Lung microvascular endothelial cell (primary cell): ENCODE data around the gene CEP20. TPM values are rescaled to one million over a fixed set of nuclear protein-coding genes. Genes with fewer than 3 reads are reported as not detected.

Experiments used
- DNase-seq, 2 donors: peaks; one replicate each; pipeline versions ENCODE4 v3.0.0 to v3.0.0-alpha.2; 2010; ENCODE audit warnings: low read depth in 2 of 2
- total RNA-seq: library from RNA; depleted of rRNA; stranded (reverse); fragments of >200 nt; gene quantifications from 2 replicates; pipeline ENCODE4 v1.2.1, GENCODE V29; 2014

The CEP20 gene
- total RNA-seq, 1 donor from 2014 or later, result 18.1 TPM

GRCh38 chr16:15898654-15899053 lies 10.3 kb upstream of the CEP20 start:
- DNase-seq, result no peak

- no peak for DNase-seq
These were observed 9.4 kb upstream of the CEP20 start for GRCh38 chr16:15897834-15898254.

GRCh38 chr16:15897121-15897780 lies 8.8 kb upstream of the CEP20 start:
- no peak for DNase-seq

- DNase-seq, result no peak
These were observed 6.4 kb upstream of the CEP20 start for GRCh38 chr16:15894571-15895374.

GRCh38 chr16:15891508-15891907 lies 3.1 kb upstream of the CEP20 start:
- DNase-seq, result no peak

- no peak for DNase-seq
These were observed 1.1 kb downstream of the CEP20 start for GRCh38 chr16:15887283-15887682.

GRCh38 chr16:15886078-15886477 lies 2.3 kb downstream of the CEP20 start:
- DNase-seq, result no peak

- no peak for DNase-seq
These were observed 2.8 kb downstream of the CEP20 start for GRCh38 chr16:15885560-15886001.

DNA sequence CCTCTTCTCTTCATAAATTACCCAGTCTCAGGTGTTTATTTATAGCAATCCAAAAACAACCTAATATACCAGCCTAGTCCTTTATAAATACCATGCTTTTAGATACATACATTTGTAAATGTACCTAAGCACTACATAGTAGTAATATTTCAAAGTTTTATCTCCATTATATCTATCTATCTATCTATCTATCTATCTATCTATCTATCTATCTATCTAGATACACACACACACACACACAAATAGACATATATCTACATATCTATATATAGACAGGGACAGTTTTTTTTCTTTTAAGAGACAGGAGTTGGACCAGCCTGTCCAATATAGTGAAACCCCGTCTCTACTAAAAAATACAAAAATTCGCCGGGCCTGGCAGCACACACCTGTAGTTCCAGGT lies 5.8 kb downstream of the CEP20 start:
- no peak for DNase-seq

DNA sequence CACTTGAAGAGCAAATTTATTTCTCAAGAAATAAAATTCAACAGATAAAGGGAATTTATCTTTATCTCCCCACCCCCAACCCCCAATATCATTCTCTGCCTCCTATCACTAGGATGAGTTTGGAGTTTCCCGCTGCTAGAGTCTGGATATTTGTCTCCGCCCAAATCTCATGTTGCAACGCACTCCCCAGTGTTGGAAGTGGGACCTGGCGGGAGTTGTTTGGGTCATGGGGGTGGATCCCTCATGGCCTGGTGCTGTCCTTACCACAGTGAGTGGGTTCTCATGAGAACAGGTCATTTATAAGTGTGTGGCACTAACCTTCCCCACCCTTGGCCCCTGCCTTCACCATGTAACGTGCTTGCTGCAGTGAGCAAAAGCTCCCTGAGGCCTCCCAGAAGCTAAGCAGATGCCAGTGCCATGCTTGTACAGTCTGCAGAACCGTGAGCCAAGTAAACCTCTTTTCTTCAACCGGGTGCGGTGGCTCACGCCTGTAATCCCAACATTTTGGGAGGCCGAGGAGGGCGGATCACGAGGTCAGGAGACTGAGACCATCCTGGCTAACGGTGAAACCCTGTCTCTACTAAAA lies 6.5 kb downstream of the CEP20 start:
- no peak for DNase-seq

DNA sequence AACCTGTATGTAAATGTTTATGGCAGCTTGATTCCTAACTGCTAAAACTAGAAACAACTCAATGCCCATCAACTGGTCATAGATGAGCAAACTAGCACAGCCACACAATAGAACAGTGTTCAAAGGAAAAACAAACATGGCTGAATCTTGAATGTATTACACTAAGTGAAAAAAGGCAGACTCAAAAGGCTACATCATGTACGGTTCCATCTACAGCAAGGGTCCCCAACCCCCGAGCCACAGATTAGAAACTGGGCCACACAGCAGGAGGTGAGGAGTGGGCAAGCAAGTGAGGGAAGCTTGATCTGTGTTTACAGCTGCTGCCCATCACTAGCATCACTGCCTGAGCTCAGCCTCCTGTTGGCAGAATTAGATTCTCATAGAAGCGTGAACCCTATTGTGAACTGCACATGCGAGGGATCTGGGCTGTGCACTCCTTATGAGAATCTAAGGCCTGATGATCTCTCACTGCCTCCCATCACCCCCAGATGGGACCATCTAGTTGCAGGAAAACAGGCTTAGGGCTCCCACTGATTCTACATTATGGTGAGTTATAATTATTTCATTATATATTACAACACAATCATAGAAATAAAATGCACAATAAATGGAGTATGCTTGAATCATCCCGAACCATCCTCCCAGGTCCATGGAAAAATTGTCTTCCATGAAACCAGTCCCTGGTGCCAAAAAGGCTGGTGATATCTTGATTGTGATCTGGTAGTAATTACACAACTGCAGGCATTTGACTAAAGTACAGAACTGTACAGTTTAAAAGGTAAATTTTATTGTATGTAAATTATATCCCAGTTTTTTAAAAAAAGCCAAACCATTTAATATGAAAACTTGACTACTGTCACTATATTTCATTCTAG lies 7.7 kb downstream of the CEP20 start:
- no peak for DNase-seq

- DNase-seq, result peak in 1 of 2 donors; percentile 60
These were observed 9.1 kb downstream of the CEP20 start for GRCh38 chr16:15879255-15879811.

- DNase-seq, result no peak
These were observed 11.9 kb downstream of the CEP20 start for GRCh38 chr16:15876503-15876902.

DNA sequence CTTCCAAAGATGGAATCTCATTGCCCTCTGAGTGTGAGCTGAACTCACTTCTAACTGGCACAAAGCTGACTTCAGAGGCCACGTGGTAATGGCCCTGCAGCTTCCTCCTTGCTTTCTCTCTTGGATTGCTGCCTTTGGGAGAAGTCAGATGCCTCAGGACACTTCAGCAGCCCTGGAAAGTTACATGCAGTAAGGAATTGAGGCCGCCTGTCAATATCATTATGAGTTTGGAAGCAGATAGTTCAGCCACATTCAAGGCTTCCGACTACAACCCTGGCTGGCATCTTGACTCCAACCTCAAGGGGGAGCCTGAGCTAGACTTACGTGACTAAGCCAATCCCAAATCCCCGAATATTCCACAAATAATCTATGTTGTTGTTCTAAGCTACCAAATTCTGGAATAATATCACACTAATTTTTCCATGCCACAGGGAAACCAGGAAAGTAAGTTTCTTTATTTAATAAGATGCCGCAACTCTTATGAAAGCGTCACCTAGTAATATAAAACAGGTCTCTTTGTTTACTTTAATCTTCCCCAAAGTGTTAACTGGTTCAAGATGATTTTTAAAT lies 13.6 kb downstream of the CEP20 start:
- DNase-seq, result peak; percentile 83 to 84

DNA sequence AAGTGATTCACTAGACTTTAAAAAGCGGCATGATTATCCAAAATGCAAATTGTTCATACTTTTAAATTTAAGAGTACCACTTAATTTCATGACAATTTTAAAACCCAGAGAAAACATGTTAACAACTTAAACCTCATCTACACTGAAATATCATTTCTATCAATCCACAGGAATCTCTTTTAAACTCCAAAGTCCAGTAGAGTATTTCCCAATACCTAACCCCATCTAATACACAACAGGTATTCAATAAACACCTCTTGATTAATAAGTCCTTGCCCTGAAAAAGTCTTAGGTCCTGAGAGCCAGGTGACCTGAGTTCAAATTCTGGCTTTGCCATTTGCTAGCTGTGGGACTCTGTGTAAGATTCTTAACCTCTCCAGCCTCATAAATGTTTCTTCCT lies 14.7 kb downstream of the CEP20 start:
- DNase-seq, result no peak

GRCh38 chr16:15873301-15873700 lies 15.1 kb downstream of the CEP20 start:
- DNase-seq, result no peak

DNA sequence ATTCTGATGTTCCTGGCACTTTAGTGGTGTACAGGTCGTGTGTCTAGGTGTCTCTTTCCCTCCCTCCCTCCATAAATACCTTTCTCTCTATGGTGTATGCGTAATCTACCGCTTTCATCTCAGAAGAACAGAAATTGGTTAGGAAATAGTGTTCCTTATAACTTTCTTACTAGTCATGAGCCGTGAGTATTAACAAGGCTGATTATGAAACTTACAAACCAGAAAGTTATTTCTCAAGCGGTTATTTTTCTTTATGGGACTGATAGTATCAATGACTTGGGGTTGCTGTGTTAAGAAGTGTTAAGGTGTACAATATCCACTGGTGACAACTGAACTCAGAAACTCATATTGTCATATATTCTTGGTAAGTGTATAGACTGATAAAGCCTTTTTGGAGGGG lies 18.4 kb downstream of the CEP20 start:
- DNase-seq, result no peak

- DNase-seq, result no peak
These were observed 22.0 kb downstream of the CEP20 start for GRCh38 chr16:15866451-15866850.

- DNase-seq, result no peak
These were observed 22.7 kb downstream of the CEP20 start for GRCh38 chr16:15865742-15866141.

DNA sequence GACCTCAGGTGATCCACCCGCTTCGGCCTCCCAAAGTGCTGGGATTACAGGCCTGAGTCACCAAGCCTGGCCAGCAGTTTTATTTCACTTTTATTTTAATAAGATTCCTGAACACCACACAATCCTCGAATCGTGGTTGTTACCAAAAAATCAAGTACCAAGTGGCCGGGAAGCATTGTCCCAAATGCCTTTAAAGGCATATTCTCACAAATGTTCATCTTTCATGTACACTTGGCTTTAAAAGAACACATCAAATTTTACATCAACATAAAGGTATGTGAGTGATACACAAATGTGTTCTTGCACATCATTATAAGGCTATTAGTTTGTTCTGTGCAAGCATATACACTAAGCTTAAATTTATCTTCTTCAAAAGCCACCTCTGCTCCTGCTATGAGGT lies 23.5 kb downstream of the CEP20 start:
- no peak for DNase-seq

GRCh38 chr16:15861996-15862395 lies 26.4 kb downstream of the CEP20 start:
- DNase-seq, result no peak
